ENCODE results near the gene AIRE.

GRCh38 chr21:44323591-44323990 is 37.9 kb downstream of the AIRE start:
- TF ChIP-seq, protein P1, sequence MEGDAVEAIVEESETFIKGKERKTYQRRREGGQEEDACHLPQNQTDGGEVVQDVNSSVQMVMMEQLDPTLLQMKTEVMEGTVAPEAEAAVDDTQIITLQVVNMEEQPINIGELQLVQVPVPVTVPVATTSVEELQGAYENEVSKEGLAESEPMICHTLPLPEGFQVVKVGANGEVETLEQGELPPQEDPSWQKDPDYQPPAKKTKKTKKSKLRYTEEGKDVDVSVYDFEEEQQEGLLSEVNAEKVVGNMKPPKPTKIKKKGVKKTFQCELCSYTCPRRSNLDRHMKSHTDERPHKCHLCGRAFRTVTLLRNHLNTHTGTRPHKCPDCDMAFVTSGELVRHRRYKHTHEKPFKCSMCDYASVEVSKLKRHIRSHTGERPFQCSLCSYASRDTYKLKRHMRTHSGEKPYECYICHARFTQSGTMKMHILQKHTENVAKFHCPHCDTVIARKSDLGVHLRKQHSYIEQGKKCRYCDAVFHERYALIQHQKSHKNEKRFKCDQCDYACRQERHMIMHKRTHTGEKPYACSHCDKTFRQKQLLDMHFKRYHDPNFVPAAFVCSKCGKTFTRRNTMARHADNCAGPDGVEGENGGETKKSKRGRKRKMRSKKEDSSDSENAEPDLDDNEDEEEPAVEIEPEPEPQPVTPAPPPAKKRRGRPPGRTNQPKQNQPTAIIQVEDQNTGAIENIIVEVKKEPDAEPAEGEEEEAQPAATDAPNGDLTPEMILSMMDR (IDR thresholded peaks at IDR 0.05) = no peak
- no peak for TF ChIP-seq POLR2A (IDR thresholded peaks at IDR 0.05)
- TF ChIP-seq POLR2AphosphoS5 (IDR thresholded peaks at IDR 0.05) = no peak
